HepG2 (cell line): ENCODE data around the gene SPNS1. TPM values are rescaled to one million over a fixed set of nuclear protein-coding genes. Genes with fewer than 3 reads are reported as not detected.

Source experiments
- ATM ChIP-seq: fragments of 450-650 bp; IDR thresholded peaks from 2 replicates; pipeline ENCODE4 v1.7.1; 2017; ENCODE audit warnings: mild to moderate bottlenecking, borderline replicate concordance
- CTCF ChIP-seq: sonication (generic); formaldehyde crosslinking; IDR thresholded peaks from 2 replicates; pipeline ENCODE4 v1.5.0; 2020; ENCODE audit warnings: mild to moderate bottlenecking, missing genetic modification reagents, moderate library complexity
- FIP1L1 ChIP-seq: fragments of 200-400 bp; formaldehyde crosslinking; IDR thresholded peaks from 2 replicates; pipeline ENCODE4 v1.6.1; 2018; ENCODE audit warnings: low read depth, mild to moderate bottlenecking, low read length, moderate library complexity, borderline replicate concordance; ENCODE audit not compliant: insufficient read depth
- KLF12 ChIP-seq: sonication (generic); formaldehyde crosslinking; IDR thresholded peaks from 2 replicates; pipeline ENCODE4 v1.4.0; 2020; ENCODE audit warnings: missing genetic modification reagents, borderline replicate concordance
- STAT5B ChIP-seq: sonication (generic); formaldehyde crosslinking; IDR thresholded peaks from 2 replicates; pipeline ENCODE4 v1.4.0; 2020; ENCODE audit warnings: missing genetic modification reagents
- TCF7 ChIP-seq: sonication (generic); IDR thresholded peaks from 2 replicates; pipeline ENCODE4 v1.6.1; 2016; ENCODE audit warnings: antibody characterized with exemption, low read depth
- TP53 ChIP-seq: sonication (generic); formaldehyde crosslinking; conservative IDR thresholded peaks from 2 replicates; pipeline ENCODE4 v1.4.0; 2020; ENCODE audit warnings: missing genetic modification reagents
- WIZ ChIP-seq: sonication (generic); formaldehyde crosslinking; IDR thresholded peaks from 2 replicates; pipeline ENCODE4 v1.5.1; 2020; ENCODE audit warnings: mild to moderate bottlenecking, missing genetic modification reagents
- YEATS4 ChIP-seq: sonication (generic); formaldehyde crosslinking; IDR thresholded peaks from 2 replicates; pipeline ENCODE4 v1.4.0; 2020; ENCODE audit warnings: missing genetic modification reagents, borderline replicate concordance
- ZFP37 ChIP-seq: sonication (generic); formaldehyde crosslinking; IDR thresholded peaks from 2 replicates; pipeline ENCODE4 v1.4.0; 2020; ENCODE audit warnings: missing genetic modification reagents, borderline replicate concordance
- ZFY ChIP-seq: sonication (generic); formaldehyde crosslinking; IDR thresholded peaks from 2 replicates; pipeline ENCODE4 v1.4.0; 2020; ENCODE audit warnings: missing genetic modification reagents
- ZMYM3 ChIP-seq: sonication (generic); formaldehyde crosslinking; IDR thresholded peaks from 2 replicates; pipeline ENCODE4 v1.5.1; 2020; ENCODE audit warnings: mild to moderate bottlenecking, missing genetic modification reagents
- ZNF281 ChIP-seq: sonication (generic); formaldehyde crosslinking; IDR thresholded peaks from 2 replicates; pipeline ENCODE4 v1.4.0; 2020; ENCODE audit warnings: missing genetic modification reagents, borderline replicate concordance
- ZNF484 ChIP-seq: sonication (generic); formaldehyde crosslinking; IDR thresholded peaks from 2 replicates; pipeline ENCODE4 v1.5.1; 2020; ENCODE audit warnings: mild to moderate bottlenecking, low read depth, missing genetic modification reagents, borderline replicate concordance
- ZNF616 ChIP-seq: sonication (generic); formaldehyde crosslinking; IDR thresholded peaks from 2 replicates; pipeline ENCODE4 v1.5.0; 2020; ENCODE audit warnings: low read depth, mild to moderate bottlenecking, missing genetic modification reagents
- ZNF772 ChIP-seq: sonication (generic); formaldehyde crosslinking; IDR thresholded peaks from 2 replicates; pipeline ENCODE4 v1.5.0; 2020; ENCODE audit warnings: mild to moderate bottlenecking, missing genetic modification reagents
- ZNF792 ChIP-seq: IDR thresholded peaks from 2 replicates; pipeline ENCODE4 v1.6.1; 2016
- polyA plus RNA-seq, 8 experiments: library from polyadenylated mRNA; depleted of rRNA in 3 of 8; stranded (reverse) in 7 of 8; unstranded in 1 of 8; fragments of >200 nt; fragmentation: Illumina TruSeq in 4 of 8; extraction: Trizol in 4 of 8; gene quantifications; 2 replicates each; pipeline versions ENCODE4 v1.2.1 to v1.2.3, GENCODE V29; 2011 to 2016; ENCODE audit warnings: low read depth in 4 of 8, missing spikeins in 1 of 8, mixed read lengths in 1 of 8; ENCODE audit not compliant: insufficient read depth in 1 of 8
- total RNA-seq, 5 experiments: library from RNA; depleted of rRNA; stranded (reverse); fragments of >200 nt; fragmentation: Illumina TruSeq; extraction: Trizol; gene quantifications; 2 replicates each; pipeline ENCODE4 v1.2.3, GENCODE V29; 2016; ENCODE audit warnings: low read depth in 1 of 5
- TF ChIP-seq, protein P1 (sequence below): sonication (generic); formaldehyde crosslinking; IDR thresholded peaks from 2 replicates; pipeline ENCODE4 v1.5.1; 2020; ENCODE audit warnings: mild to moderate bottlenecking, missing genetic modification reagents, borderline replicate concordance

The SPNS1 gene
- total and polyA plus RNA-seq, 2 of the 13 experiments (the other 11 are each of a cell fraction or from before 2014, with no cell fraction given) = 25.6 to 38.8 TPM

GRCh38 chr16:28974437-28975157 lies at the start of gene SPNS1 (continued):
- TF ChIP-seq ZNF281 (CRISPR knock-in tag) = no peak; the same call in 1 of the 2 replicates
- TF ChIP-seq TCF7 = no peak
- no peak; the same call in 1 of the 2 replicates for TF ChIP-seq ZMYM3 (CRISPR knock-in tag)
- no peak; the same call in 1 of the 2 replicates for TF ChIP-seq ZNF484 (CRISPR knock-in tag)
- TF ChIP-seq ZNF616 (CRISPR knock-in tag) = no peak
- TF ChIP-seq ZNF772 (CRISPR knock-in tag) = peak; percentile 93; the same call in 1 of the 2 replicates
- TF ChIP-seq TP53 = peak; percentile 94
- peak; percentile 89; the same call in 1 of the 2 replicates for TF ChIP-seq KLF12
- TF ChIP-seq ZFP37 (CRISPR knock-in tag) = peak; percentile 85; the same call in 1 of the 2 replicates
- TF ChIP-seq ZFY (CRISPR knock-in tag) = peak; percentile 95
- peak; percentile 98 for TF ChIP-seq YEATS4
- TF ChIP-seq, protein P1, sequence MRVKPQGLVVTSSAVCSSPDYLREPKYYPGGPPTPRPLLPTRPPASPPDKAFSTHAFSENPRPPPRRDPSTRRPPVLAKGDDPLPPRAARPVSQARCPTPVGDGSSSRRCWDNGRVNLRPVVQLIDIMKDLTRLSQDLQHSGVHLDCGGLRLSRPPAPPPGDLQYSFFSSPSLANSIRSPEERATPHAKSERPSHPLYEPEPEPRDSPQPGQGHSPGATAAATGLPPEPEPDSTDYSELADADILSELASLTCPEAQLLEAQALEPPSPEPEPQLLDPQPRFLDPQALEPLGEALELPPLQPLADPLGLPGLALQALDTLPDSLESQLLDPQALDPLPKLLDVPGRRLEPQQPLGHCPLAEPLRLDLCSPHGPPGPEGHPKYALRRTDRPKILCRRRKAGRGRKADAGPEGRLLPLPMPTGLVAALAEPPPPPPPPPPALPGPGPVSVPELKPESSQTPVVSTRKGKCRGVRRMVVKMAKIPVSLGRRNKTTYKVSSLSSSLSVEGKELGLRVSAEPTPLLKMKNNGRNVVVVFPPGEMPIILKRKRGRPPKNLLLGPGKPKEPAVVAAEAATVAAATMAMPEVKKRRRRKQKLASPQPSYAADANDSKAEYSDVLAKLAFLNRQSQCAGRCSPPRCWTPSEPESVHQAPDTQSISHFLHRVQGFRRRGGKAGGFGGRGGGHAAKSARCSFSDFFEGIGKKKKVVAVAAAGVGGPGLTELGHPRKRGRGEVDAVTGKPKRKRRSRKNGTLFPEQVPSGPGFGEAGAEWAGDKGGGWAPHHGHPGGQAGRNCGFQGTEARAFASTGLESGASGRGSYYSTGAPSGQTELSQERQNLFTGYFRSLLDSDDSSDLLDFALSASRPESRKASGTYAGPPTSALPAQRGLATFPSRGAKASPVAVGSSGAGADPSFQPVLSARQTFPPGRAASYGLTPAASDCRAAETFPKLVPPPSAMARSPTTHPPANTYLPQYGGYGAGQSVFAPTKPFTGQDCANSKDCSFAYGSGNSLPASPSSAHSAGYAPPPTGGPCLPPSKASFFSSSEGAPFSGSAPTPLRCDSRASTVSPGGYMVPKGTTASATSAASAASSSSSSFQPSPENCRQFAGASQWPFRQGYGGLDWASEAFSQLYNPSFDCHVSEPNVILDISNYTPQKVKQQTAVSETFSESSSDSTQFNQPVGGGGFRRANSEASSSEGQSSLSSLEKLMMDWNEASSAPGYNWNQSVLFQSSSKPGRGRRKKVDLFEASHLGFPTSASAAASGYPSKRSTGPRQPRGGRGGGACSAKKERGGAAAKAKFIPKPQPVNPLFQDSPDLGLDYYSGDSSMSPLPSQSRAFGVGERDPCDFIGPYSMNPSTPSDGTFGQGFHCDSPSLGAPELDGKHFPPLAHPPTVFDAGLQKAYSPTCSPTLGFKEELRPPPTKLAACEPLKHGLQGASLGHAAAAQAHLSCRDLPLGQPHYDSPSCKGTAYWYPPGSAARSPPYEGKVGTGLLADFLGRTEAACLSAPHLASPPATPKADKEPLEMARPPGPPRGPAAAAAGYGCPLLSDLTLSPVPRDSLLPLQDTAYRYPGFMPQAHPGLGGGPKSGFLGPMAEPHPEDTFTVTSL (CRISPR knock-in tag) = no peak; the same call in 1 of the 2 replicates
- peak; percentile 29; the same call in 1 of the 2 replicates for TF ChIP-seq CTCF
- TF ChIP-seq WIZ = no peak; the same call in 1 of the 2 replicates
- TF ChIP-seq ATM = no peak
- peak; percentile 57; the same call in 1 of the 2 replicates for TF ChIP-seq STAT5B (CRISPR knock-in tag)
- peak; percentile 90 for TF ChIP-seq ZNF792
- no peak; the same call in 1 of the 2 replicates for TF ChIP-seq FIP1L1
